MG63 (cell line): ENCODE measurements around the gene DOP1A. TPM values are rescaled to one million over a fixed set of nuclear protein-coding genes. Genes with fewer than 3 reads are reported as not detected.

Experiments
- DNase-seq: peaks from one replicate; pipeline ENCODE4 v3.0.0-alpha.2; 2020
- H3K27me3 ChIP-seq: fragments of 250-450 bp; sonication (Bioruptor Pico); 2 replicates; pipeline ENCODE4 v1.5.1; 2020; ENCODE audit warnings: mild to moderate bottlenecking, moderate library complexity
- H3K36me3 ChIP-seq: fragments of 250-450 bp; sonication (Bioruptor Pico); 2 replicates; pipeline ENCODE4 v1.5.1; 2020; ENCODE audit warnings: mild to moderate bottlenecking, moderate library complexity
- H3K4me3 ChIP-seq: fragments of 250-450 bp; sonication (Bioruptor Pico); 2 replicates; pipeline ENCODE4 v1.5.1; 2020; ENCODE audit warnings: mild to moderate bottlenecking, moderate library complexity
- H3K9me3 ChIP-seq: fragments of 250-450 bp; sonication (Bioruptor Pico); 2 replicates; pipeline ENCODE4 v1.5.1; 2020; ENCODE audit warnings: mild to moderate bottlenecking, moderate library complexity
- total RNA-seq: library from RNA; depleted of rRNA; stranded (reverse); fragments of >200 nt; shearing (Covaris generic); gene quantifications from 2 replicates; pipeline ENCODE4 v1.2.3, GENCODE V29; 2014; ENCODE audit warnings: low replicate concordance

Gene DOP1A
- total RNA-seq, 1 experiment from 2014 or later: 5.2 TPM

DNA sequence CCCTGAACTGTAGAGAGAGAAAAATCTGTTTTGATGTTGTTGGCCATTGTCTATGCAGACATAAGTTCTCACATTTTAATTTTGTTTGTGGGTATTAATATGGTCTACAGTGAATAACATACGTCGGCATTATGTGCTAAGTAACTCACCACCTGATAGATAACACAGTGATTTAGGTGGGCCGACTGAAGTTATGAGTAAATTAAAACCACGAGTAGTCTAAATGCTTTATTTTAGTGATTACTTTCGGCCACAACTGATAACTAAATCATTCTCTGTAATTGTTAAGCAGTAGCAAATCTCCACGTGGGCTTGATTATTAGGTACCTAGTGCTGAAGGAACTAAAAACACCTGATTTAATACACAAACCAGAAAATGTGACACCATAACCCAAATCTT is 1.1 kb downstream of the DOP1A start:
- Histone ChIP-seq H3K9me3 (no peaks in the 10 kb centered on the region), H3K36me3 (no peaks in the 10 kb centered on the region; the same call in 1 of the 2 replicates), H3K27me3 (no peaks in the 10 kb centered on the region), H3K4me3 (peak overlapping the region; percentile 84)
- DNase-seq: no peak

DNA sequence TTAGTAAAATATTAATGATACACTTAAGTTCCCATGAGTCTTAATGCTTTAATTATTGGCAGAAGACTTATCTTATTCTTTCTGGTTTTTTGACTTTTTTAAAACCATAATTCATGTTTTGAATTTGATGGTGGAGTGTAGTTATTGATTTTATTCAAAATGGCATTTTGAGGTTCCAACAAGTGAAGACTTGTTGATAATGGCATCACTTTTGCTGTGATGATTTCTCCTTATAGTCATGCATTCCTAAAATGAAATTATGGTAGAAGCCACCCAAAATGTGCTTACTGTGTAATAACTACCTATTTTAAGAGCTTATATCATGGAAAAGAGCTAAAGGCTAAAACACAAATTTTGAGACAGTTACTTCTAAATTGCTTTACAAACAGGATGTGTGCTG is 2.2 kb downstream of the DOP1A start:
- Histone ChIP-seq H3K27me3 (no peaks in the 10 kb centered on the region), H3K36me3 (no peaks in the 10 kb centered on the region; the same call in 1 of the 2 replicates), H3K9me3 (no peaks in the 10 kb centered on the region), H3K4me3 (no peak overlapping the region; the same call in 1 of the 2 replicates)
- no peak for DNase-seq

DNA sequence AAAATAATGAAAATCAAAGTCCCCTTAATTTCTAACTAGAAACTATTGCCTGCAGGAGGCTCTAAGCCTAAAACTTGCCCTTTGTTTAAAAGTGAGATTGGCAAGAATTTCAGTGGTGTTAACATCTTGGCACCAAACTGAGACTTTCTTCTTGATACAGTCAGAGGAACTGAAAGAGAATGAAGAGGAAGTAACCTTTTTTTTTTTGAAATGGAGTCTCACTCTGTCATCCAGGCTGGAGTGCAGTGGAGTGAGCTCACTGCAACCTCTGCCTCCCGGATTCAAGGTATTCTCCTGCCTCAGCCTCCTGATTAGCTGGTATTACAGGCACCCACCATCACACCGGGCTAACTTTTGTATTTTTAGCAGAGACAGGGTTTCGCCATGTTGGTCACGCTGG is 3.6 kb downstream of the DOP1A start:
- Histone ChIP-seq H3K36me3 (peaks cover 4% of the 10 kb centered on the region; the same call in 1 of the 2 replicates), H3K4me3 (no peak overlapping the region; the same call in 1 of the 2 replicates), H3K9me3 (no peaks in the 10 kb centered on the region), H3K27me3 (no peaks in the 10 kb centered on the region)
- DNase-seq: no peak

DNA sequence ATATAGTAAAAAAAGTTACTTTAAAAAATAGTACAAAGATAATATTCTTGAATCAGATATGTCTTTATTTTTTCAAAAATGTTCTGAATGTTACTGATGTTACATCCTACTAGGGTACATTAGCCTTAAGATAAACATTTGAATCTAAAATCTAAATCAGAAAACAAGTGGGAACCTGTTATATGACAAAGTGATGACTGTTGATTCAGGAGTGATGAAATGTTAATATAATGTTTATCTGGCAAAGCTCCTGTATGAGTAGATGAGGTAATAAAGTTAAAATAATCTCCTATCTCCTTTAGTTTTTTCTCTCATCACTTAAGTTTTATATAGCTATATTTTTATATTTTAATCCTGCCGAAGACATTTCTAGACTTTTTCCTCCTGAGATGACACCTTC is 4.2 kb downstream of the DOP1A start:
- H3K4me3 ChIP-seq: no peak overlapping the region
- DNase-seq: no peak
- no peaks in the 10 kb centered on the region for H3K27me3 ChIP-seq
- peaks cover 4% of the 10 kb centered on the region; the same call in 1 of the 2 replicates for H3K36me3 ChIP-seq
- no peaks in the 10 kb centered on the region for H3K9me3 ChIP-seq

DNA sequence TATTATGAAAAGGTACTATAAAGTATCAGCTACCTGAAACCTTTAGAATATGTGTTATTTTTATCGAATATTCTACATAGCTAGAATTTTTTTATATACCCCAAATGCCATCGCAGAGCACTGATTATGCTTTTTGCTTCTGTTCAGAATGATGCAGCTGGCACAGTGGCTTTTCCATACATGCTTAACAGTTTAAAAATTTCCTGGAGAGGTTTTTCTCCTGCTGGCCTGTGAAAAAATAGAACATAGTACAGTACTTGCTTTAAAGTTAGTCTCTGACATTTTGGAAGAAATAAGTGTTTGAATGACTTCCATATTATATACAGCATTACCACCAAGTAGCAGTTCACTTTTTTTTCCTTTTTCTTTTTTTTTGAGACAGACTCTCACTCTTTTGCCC is 5.3 kb downstream of the DOP1A start:
- no peaks in the 10 kb centered on the region for H3K9me3 ChIP-seq
- no peak for DNase-seq
- no peaks in the 10 kb centered on the region for H3K27me3 ChIP-seq
- H3K4me3 ChIP-seq: no peak overlapping the region
- peaks cover 4% of the 10 kb centered on the region; the same call in 1 of the 2 replicates for H3K36me3 ChIP-seq

DNA sequence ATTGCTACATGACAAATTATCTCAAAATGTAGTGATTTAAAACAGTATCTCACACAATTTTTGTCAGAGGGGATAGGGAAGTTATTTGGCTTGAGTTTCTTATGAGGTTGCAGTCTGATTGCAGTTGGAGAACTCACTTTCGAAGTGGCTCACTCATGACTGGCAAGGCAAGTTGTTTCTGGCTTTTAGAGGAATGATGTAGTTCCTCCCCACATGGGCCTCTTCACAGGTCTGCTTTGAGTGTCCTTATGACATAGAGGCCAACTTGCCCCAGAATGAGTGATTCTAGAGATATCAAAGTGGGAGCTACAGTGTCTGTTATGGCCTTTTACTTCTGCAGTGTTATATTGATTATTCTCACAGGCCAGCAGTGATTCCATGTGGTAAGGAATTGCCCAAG is 6.1 kb downstream of the DOP1A start:
- no peaks in the 10 kb centered on the region for H3K9me3 ChIP-seq
- no peaks in the 10 kb centered on the region for H3K27me3 ChIP-seq
- peaks cover 4% of the 10 kb centered on the region; the same call in 1 of the 2 replicates for H3K36me3 ChIP-seq
- H3K4me3 ChIP-seq: no peak overlapping the region
- DNase-seq: no peak

DNA sequence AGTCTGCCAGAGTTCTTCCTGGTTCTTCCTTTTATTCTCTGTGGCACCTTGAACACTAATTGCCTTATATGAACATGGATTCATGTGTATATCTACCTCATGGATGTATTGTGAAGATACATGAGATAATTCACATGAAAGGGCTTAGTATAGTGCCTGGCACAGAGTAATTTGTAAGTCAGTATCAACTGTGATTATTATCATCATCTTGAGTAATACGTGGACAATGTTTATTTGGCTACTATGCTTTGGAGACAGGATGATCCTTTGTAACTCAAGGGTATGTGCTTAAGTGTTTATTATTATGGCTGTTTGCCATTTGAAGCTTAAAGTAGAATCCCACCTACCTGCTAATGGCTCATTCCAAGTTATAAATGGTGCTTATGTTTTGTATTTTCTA is 16.0 kb downstream of the DOP1A start:
- Histone ChIP-seq H3K9me3 (no peaks in the 10 kb centered on the region), H3K27me3 (no peaks in the 10 kb centered on the region), H3K4me3 (no peak overlapping the region), H3K36me3 (no peaks in the 10 kb centered on the region)
- no peak for DNase-seq

DNA sequence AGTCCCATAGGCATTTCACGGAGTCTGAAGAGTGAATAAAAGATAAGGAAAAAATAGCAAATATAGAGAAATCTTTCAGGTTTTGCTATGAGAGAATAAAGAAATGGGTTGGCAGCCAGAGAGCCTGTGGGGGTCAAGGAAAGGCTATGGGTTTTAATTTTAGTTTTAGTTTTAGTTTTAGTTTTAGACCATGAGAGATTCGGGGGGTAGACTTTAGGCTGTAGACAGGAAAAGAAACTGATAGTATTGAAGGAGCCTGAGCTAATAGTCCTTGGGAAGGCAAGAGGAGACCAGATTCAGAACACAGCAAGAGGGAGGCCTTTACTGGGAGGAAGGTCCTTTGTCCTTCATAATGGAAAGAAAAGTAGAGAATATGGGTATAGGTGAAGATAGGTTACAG is 19.3 kb downstream of the DOP1A start:
- H3K36me3 ChIP-seq: no peaks in the 10 kb centered on the region
- H3K9me3 ChIP-seq: no peaks in the 10 kb centered on the region
- no peak for DNase-seq

DNA sequence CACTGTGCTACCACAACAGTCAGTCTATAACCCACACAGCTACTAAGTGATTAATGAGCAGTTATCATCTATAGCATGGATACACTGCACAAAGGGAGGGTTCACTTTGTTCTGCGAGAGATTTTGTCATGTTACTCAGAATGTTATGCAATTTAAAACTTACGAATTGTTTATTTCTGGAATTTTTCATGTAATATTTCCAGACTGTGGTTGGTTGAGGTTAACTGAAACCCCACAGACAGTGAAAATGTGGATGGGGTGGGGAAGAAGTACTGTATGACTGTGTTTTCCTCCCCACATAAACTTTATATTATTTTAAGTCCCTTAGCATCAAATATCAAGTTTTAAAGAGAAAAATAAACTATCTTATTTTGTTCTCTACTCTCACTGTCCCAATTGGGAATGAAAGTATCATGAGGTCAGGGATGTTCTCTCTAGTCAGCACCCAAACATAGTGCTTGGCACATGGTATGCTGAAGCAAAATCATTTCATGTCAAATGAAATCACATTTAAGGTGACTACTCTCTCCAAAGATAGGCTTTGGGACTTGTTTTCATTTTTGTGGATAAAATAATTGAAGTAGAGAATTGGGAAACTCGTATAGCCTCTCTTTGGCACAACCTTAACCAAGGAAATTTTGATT is 25.4 kb downstream of the DOP1A start:
- no peak for DNase-seq
- Histone ChIP-seq H3K36me3 (no peaks in the 10 kb centered on the region), H3K9me3 (no peaks in the 10 kb centered on the region), H3K4me3 (no peak overlapping the region), H3K27me3 (no peaks in the 10 kb centered on the region)

More for the DNA sequence above, 19.3 kb downstream of the DOP1A start:
- Histone ChIP-seq H3K4me3 (no peak overlapping the region), H3K27me3 (no peaks in the 10 kb centered on the region)

DNA sequence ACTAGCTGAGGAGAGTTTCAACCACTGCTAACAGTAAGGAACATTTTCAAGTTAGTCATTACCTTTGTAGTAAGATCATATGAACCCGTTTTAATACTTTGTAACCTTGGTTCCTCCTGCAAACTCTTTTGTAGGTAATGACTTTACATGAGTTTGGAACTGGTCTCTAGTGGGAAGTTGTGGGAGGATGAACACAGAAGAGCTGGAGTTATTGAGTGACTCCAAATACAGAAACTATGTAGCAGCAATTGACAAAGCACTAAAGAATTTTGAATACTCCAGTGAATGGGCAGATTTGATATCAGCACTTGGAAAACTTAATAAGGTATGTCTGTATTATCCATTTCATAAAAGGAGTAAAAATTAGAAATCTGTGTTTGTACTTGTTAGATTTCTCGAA is 29.3 kb downstream of the DOP1A start:
- no peak for DNase-seq
- peaks cover 2% of the 10 kb centered on the region; the same call in 1 of the 2 replicates for H3K36me3 ChIP-seq
- H3K4me3 ChIP-seq: no peak overlapping the region
- H3K27me3 ChIP-seq: no peaks in the 10 kb centered on the region
- no peaks in the 10 kb centered on the region for H3K9me3 ChIP-seq

DNA sequence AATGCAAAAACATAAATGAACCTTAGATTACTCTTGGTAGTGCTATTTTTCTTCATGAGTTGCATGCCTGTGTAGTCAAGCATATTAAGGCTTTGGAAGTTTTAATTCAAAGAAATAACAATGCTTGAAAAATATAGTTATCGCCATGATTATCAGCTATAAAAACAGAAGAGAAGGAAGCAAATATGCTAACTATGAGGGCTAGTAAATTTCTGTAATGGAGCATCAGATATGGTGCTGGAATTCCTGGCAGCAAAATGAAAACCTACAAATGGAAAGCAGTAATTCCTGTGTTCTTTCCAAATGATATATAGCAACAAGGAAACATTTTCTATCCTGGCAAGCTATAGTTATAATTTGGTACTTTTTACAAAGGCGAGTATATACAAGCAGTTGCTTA is 29.7 kb downstream of the DOP1A start:
- Histone ChIP-seq H3K36me3 (peaks cover 2% of the 10 kb centered on the region; the same call in 1 of the 2 replicates), H3K9me3 (no peaks in the 10 kb centered on the region), H3K4me3 (no peak overlapping the region), H3K27me3 (no peaks in the 10 kb centered on the region)
- no peak for DNase-seq

DNA sequence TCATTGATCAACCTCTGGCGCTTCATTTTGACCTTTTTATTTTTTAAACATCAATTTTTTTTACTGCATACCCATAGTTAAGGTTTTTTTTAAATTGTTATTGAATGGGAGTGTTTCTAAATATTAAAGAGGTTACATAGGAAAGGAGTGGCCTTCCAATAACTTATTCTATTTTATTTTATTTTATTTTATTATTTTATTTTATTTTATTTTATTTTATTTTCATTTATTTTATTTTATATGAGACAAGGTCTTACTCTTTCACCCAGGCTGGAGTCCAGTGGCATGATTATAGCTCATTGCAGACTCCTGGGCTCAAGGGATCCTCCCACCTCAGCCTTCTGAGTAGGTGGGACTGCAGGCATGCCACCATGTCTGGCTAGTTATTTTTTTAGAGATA is 30.2 kb downstream of the DOP1A start:
- H3K9me3 ChIP-seq: no peaks in the 10 kb centered on the region
- no peak overlapping the region for H3K4me3 ChIP-seq
- DNase-seq: no peak
- peaks cover 2% of the 10 kb centered on the region; the same call in 1 of the 2 replicates for H3K36me3 ChIP-seq
- no peaks in the 10 kb centered on the region for H3K27me3 ChIP-seq

DNA sequence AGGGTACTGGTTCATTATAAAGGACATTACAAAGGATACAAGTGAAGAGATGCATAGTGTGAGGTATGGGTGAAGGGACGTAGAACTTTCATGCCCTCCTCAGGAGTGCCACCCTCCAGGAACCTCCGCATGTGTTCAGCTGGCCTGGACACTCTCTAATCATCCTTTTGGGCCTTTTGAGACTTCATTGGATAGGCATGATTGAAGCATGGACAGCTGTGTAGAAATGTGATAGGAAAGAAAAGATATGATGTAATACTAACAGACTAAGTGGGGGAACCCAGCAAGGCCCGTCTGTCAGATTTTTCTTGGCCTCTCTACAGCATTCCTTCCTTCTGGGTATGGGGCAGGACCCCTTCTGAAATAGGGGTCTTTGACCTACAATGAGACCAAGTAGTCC is 31.1 kb downstream of the DOP1A start:
- Histone ChIP-seq H3K9me3 (no peaks in the 10 kb centered on the region), H3K36me3 (peaks cover 5% of the 10 kb centered on the region), H3K27me3 (no peaks in the 10 kb centered on the region), H3K4me3 (no peak overlapping the region)
- no peak for DNase-seq

DNA sequence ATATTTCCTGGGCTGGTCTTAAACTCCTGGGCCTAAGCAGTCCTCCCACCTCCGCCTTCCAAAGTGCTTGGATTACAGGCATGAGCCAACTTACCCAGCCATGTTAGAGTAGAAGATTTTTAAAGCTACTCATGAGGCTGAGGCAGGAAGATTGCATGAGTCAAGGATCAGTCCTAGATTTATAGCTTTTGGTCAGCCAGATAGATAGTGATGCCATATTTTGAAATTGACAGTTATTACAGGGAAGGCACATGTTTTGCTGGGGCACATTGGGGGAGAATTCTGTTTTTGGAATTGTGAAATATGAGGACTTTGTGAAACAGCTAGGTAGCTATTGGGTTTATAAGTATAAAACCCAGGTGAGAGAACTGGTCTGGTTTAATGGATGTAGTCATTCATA is 40.9 kb downstream of the DOP1A start:
- Histone ChIP-seq H3K27me3 (no peaks in the 10 kb centered on the region), H3K36me3 (peaks cover 12% of the 10 kb centered on the region; the same call in 1 of the 2 replicates), H3K4me3 (no peak overlapping the region), H3K9me3 (peaks cover 5% of the 10 kb centered on the region)
- no peak for DNase-seq

DNA sequence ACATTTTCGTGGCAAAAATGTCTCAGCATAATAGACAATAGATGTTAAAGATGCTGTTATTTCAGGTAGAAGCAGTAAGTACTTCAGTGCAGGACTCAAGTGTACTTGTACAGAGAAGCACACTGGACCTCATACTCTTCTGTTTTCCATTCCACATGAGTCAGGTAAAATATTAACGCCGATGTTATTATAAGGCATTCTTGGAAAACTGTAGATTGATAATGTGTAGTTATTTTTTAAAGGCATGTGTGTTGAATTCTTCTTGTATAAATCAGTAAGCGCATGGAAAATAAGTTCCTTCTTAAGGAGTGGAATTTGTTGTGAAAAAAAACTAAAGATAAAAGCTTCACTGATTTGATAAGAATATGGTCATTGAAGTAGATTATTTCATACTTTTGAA is 45.8 kb downstream of the DOP1A start:
- no peaks in the 10 kb centered on the region for H3K9me3 ChIP-seq
- no peaks in the 10 kb centered on the region for H3K27me3 ChIP-seq
- DNase-seq: no peak
- no peak overlapping the region for H3K4me3 ChIP-seq
- H3K36me3 ChIP-seq: peaks cover 4% of the 10 kb centered on the region; the same call in 1 of the 2 replicates

DNA sequence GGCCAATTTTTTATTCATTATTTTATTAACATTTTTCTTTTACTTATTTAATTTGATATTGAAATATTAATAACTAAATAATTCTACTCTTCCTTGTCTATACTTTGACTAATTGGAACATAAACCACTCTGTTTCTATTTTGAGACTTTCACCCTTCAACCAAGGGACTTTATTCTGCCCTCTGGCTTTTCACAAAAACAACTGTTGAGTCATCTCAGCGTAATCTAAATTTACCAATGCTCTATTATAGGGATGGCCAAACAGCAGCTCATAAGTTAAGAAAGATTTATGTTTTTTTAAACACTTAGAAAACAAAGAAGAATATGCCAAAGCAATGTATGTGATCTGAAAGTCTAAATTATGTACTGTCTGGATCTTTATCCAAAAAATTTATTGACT is 46.7 kb downstream of the DOP1A start:
- H3K27me3 ChIP-seq: no peaks in the 10 kb centered on the region
- H3K4me3 ChIP-seq: no peak overlapping the region
- no peak for DNase-seq
- H3K36me3 ChIP-seq: peaks cover 4% of the 10 kb centered on the region; the same call in 1 of the 2 replicates
- H3K9me3 ChIP-seq: no peaks in the 10 kb centered on the region

DNA sequence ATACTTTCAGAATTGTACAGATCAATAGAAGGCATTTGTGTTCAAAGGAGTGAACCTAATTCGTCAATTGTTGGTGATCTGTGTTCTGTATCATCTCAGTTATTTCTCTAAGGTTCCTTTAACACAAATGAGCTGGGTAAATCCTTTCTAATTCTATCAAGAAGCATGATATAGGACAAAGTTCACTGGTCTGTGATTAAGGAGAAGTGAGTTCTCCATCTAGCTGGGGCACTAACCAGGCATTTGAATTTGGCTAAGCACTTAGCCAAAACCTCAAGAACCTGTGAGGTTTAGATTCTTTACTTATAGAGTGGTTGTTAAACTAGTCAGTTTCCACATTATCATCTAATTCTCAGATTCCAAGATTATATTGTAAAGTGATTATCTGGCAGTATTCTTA is 50.3 kb downstream of the DOP1A start:
- Histone ChIP-seq H3K36me3 (peaks cover 4% of the 10 kb centered on the region; the same call in 1 of the 2 replicates), H3K27me3 (no peaks in the 10 kb centered on the region), H3K9me3 (no peaks in the 10 kb centered on the region), H3K4me3 (no peak overlapping the region)
- DNase-seq: no peak

DNA sequence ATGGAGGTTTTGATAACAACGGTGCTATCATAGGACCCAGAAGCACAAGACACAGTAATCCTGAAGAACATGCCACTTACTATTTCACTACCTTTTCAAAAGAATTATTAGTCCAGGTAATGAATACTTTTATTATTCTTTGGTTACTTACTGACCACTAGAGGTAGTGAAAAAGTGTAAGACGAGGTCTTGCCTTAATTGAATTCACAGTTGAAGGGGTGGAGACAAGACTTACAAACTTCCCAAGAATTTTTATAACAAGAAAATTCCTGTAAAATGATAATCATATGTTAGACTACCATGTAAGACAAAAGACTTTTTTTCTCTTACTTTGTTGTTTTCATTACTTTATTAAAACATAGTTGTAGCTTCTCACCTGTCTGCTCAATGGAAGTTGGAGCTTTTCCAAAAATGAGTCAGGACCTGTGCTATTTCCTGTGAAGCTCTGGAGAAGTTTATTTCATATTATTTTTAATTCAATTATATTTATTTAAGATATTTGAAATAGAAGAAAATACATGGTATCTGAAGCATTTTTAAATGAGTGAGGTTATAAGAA is 52.4 kb downstream of the DOP1A start:
- Histone ChIP-seq H3K4me3 (no peak overlapping the region), H3K9me3 (no peaks in the 10 kb centered on the region), H3K36me3 (peaks cover 4% of the 10 kb centered on the region; the same call in 1 of the 2 replicates), H3K27me3 (no peaks in the 10 kb centered on the region)
- no peak for DNase-seq
